Dedifferentiated amniotic fluid mesenchymal stem cell (primary cell): Measurements from ENCODE around the gene CREG2.
"Not testable (repeated sequence)": the region's sequence is repeated elsewhere in the genome, so short reads cannot be mapped to it uniquely, and the experiment has no call there.

ENCODE experiments used
- DNase-seq: peaks from one replicate; pipeline ENCODE4 v3.0.0-alpha.2; 2016; ENCODE audit errors: extremely low spot score

CREG2 gene

GRCh38 chr2:101346909-101347308, 40.4 kb downstream of the CREG2 start:
- no peak for DNase-seq

- DNase-seq, result no peak
These were observed 43.2 kb downstream of the CREG2 start for GRCh38 chr2:101344137-101344536.

- no peak for DNase-seq
These were observed 44.7 kb downstream of the CREG2 start for GRCh38 chr2:101342625-101343008.

- peak; percentile 73 for DNase-seq
These were observed 45.2 kb downstream of the CREG2 start for GRCh38 chr2:101341901-101342624.

GRCh38 chr2:101341421-101341820, 45.9 kb downstream of the CREG2 start:
- no peak for DNase-seq

- no peak for DNase-seq
These were observed 47.2 kb downstream of the CREG2 start for GRCh38 chr2:101340141-101340551.

- no peak for DNase-seq
These were observed 47.9 kb downstream of the CREG2 start for GRCh38 chr2:101339266-101339880.

- DNase-seq, result no peak
These were observed 49.4 kb downstream of the CREG2 start for GRCh38 chr2:101337877-101338276.

GRCh38 chr2:101332885-101333766, 54.2 kb downstream of the CREG2 start:
- DNase-seq, result no peak

GRCh38 chr2:101331202-101331601, 56.1 kb downstream of the CREG2 start:
- no peak for DNase-seq

GRCh38 chr2:101330253-101330933, 56.9 kb downstream of the CREG2 start:
- no peak for DNase-seq

- DNase-seq, result no peak
These were observed 58.3 kb downstream of the CREG2 start for GRCh38 chr2:101329026-101329425.

- no peak for DNase-seq
These were observed 58.8 kb downstream of the CREG2 start for GRCh38 chr2:101328474-101329007.

GRCh38 chr2:101327863-101328394, 59.4 kb downstream of the CREG2 start:
- DNase-seq, result no peak

- DNase-seq, result no peak
These were observed 61.9 kb downstream of the CREG2 start for GRCh38 chr2:101325425-101325824.

- DNase-seq, result not testable (repeated sequence)
These were observed 70.7 kb downstream of the CREG2 start for GRCh38 chr2:101316568-101316967.

- DNase-seq, result no peak
These were observed 75.6 kb downstream of the CREG2 start for GRCh38 chr2:101311696-101312017.

GRCh38 chr2:101310834-101311695, 76.2 kb downstream of the CREG2 start:
- DNase-seq, result no peak

GRCh38 chr2:101310090-101310833, 77.0 kb downstream of the CREG2 start:
- no peak for DNase-seq
